H1 (cell line): Measurements from ENCODE around the gene OR8B12. TPM values are rescaled to one million over a fixed set of nuclear protein-coding genes. Genes with fewer than 3 reads are reported as not detected.

Experiments
- CTCF ChIA-PET: fragments of 300-600 bp; sonication (Branson Sonifier 250); formaldehyde crosslinking; loops from one replicate; lab custom pipeline; 2021; ENCODE audit not compliant: partially characterized antibody; lab: Charles Lee
- POLR2A ChIA-PET: fragments of 300-600 bp; sonication (Branson Sonifier 250); formaldehyde crosslinking; loops from one replicate; lab custom pipeline; 2021; ENCODE audit warnings: inconsistent platforms; ENCODE audit not compliant: partially characterized antibody; lab: Charles Lee
- DNase-seq, 2 experiments: peaks; one replicate each; pipeline versions ENCODE4 v3.0.0 to v3.0.0-alpha.2; 2010 to 2022; ENCODE audit warnings: low spot score in 2 of 2, low read depth in 1 of 2, mixed read lengths in 1 of 2
- FAIRE-seq: peaks from 2 replicates; lab custom pipeline; 2011; peaks lifted over from hg19 to GRCh38; lab: Jason Lieb, UNC
- H2AFZ ChIP-seq: 2 replicates; pipeline ENCODE4 v1.8.1; 2012; ENCODE audit warnings: low read length, inconsistent platforms
- H2AK5ac ChIP-seq: 2 replicates; pipeline ENCODE4 v1.6.1; 2013; ENCODE audit warnings: low read depth, low read length
- H2BK120ac ChIP-seq: replicated peaks from 2 replicates; pipeline ENCODE3; 2013; ENCODE audit warnings: low read depth, low read length, inconsistent platforms
- H2BK12ac ChIP-seq: 2 replicates; pipeline ENCODE4 v1.6.1; 2013; ENCODE audit warnings: low read depth, low read length
- H2BK15ac ChIP-seq: 2 replicates; pipeline ENCODE4 v1.6.1; 2013; ENCODE audit warnings: low read length
- H2BK20ac ChIP-seq: 2 replicates; pipeline ENCODE4 v1.6.1; 2013; ENCODE audit warnings: low read length
- H2BK5ac ChIP-seq: 2 replicates; pipeline ENCODE4 v1.6.1; 2013; ENCODE audit warnings: low read depth, low read length
- H3K14ac ChIP-seq: 2 replicates; pipeline ENCODE4 v1.6.1; 2013; ENCODE audit warnings: inconsistent platforms; ENCODE audit not compliant: insufficient read length
- H3K18ac ChIP-seq: 2 replicates; pipeline ENCODE4 v1.6.1; 2013; ENCODE audit warnings: low read length; ENCODE audit errors: extremely low read depth
- H3K23ac ChIP-seq: 2 replicates; pipeline ENCODE4 v1.6.1; 2013; ENCODE audit warnings: inconsistent platforms; ENCODE audit not compliant: insufficient read length
- H3K23me2 ChIP-seq: 2 replicates; pipeline ENCODE4 v1.6.1; 2013; ENCODE audit warnings: low read depth, low read length
- H3K27ac ChIP-seq: 2 replicates; pipeline ENCODE4 v1.6.1; 2011; ENCODE audit warnings: low read depth, low read length, inconsistent platforms
- H3K27me3 ChIP-seq, 4 experiments: replicated peaks in 1 of 4; 1 replicate in 1 of 4; 2 replicates in 3 of 4; pipeline versions ENCODE4 v1.6.1 to v1.8.1; 2011 to 2013; ENCODE audit warnings: low read length in 3 of 4, mild to moderate bottlenecking in 3 of 4, inconsistent platforms in 2 of 4, mixed read lengths in 2 of 4, moderate library complexity in 1 of 4; ENCODE audit not compliant: control insufficient read depth in 3 of 4, insufficient read depth in 3 of 4; ENCODE audit errors: extremely low read depth in 1 of 4
- H3K36me3 ChIP-seq, 4 experiments: 2 replicates each; pipeline versions ENCODE4 v1.6.1 to v1.8.1; 2011 to 2013; ENCODE audit warnings: mild to moderate bottlenecking in 4 of 4, low read length in 3 of 4, moderate library complexity in 2 of 4, control low read depth in 1 of 4, inconsistent platforms in 1 of 4; ENCODE audit not compliant: insufficient read depth in 4 of 4, control insufficient read depth in 2 of 4
- H3K4ac ChIP-seq: replicated peaks from 2 replicates; pipeline ENCODE3; 2013; ENCODE audit warnings: low read length, low read depth, mixed read lengths, inconsistent platforms; ENCODE audit not compliant: insufficient read length
- H3K4me1 ChIP-seq, 4 experiments: replicated peaks in 1 of 4; 1 replicate in 1 of 4; 2 replicates in 3 of 4; pipeline versions ENCODE4 v1.6.1 to v1.8.1; 2011 to 2013; ENCODE audit warnings: low read length in 3 of 4, inconsistent platforms in 2 of 4, mixed read lengths in 1 of 4; ENCODE audit not compliant: insufficient read depth in 4 of 4, control insufficient read depth in 3 of 4
- H3K4me2 ChIP-seq, 2 experiments: 2 replicates each; pipeline versions ENCODE4 v1.6.1 to v1.8.1; 2011 to 2013; ENCODE audit warnings: low read depth in 2 of 2, low read length in 2 of 2, control low read depth in 1 of 2, inconsistent platforms in 1 of 2, mild to moderate bottlenecking in 1 of 2; ENCODE audit not compliant: insufficient read depth in 1 of 2
- H3K4me3 ChIP-seq, 4 experiments: fragments of 200-600, 300-600 bp in 1 of 4; sonication (generic), shearing (Covaris generic), sonication (Bioruptor Twin) in 1 of 4; 2 replicates each; pipeline versions ENCODE4 v1.5.1 to v1.8.1; 2011 to 2016; ENCODE audit warnings: low read length in 4 of 4, low read depth in 3 of 4, control low read depth in 2 of 4, inconsistent platforms in 2 of 4, mild to moderate bottlenecking in 2 of 4, mixed read lengths in 1 of 4, moderate library complexity in 1 of 4; ENCODE audit not compliant: insufficient read depth in 2 of 4; ENCODE audit errors: extremely low read depth in 1 of 4
- H3K56ac ChIP-seq: replicated peaks from 2 replicates; pipeline ENCODE3; 2013; ENCODE audit warnings: low read depth, mild to moderate bottlenecking, mixed read lengths, low read length, inconsistent platforms; ENCODE audit not compliant: insufficient read length
- H3K79me1 ChIP-seq: 2 replicates; pipeline ENCODE4 v1.6.1; 2013; ENCODE audit warnings: low read depth, low read length, control low read depth
- H3K79me2 ChIP-seq, 2 experiments: 2 replicates each; pipeline versions ENCODE4 v1.6.1 to v1.8.1; 2012 to 2013; ENCODE audit warnings: low read length in 2 of 2, mild to moderate bottlenecking in 2 of 2, inconsistent platforms in 1 of 2; ENCODE audit not compliant: insufficient read depth in 2 of 2, control insufficient read depth in 1 of 2
- H3K9ac ChIP-seq, 4 experiments: replicated peaks in 1 of 4; 1 replicate in 1 of 4; 2 replicates in 3 of 4; pipeline versions ENCODE4 v1.6.1 to v1.8.1; 2011 to 2013; ENCODE audit warnings: low read depth in 3 of 4, low read length in 3 of 4, control low read depth in 2 of 4, mild to moderate bottlenecking in 2 of 4, moderate library complexity in 2 of 4, inconsistent platforms in 1 of 4; ENCODE audit errors: extremely low read depth in 1 of 4
- H3K9me3 ChIP-seq, 2 experiments: 2 replicates each; pipeline versions ENCODE4 v1.6.1 to v1.8.1; 2012 to 2013; ENCODE audit warnings: mild to moderate bottlenecking in 2 of 2, moderate library complexity in 2 of 2, control low read depth in 1 of 2, inconsistent platforms in 1 of 2, low read depth in 1 of 2, low read length in 1 of 2, mixed read lengths in 1 of 2; ENCODE audit not compliant: insufficient read depth in 2 of 2
- H4K20me1 ChIP-seq, 2 experiments: replicated peaks in 1 of 2; 2 replicates each; pipeline versions ENCODE3 to v1.8.1; 2011 to 2013; ENCODE audit warnings: inconsistent platforms in 2 of 2, low read length in 2 of 2, mild to moderate bottlenecking in 1 of 2; ENCODE audit not compliant: insufficient read depth in 2 of 2, control insufficient read depth in 1 of 2
- H4K5ac ChIP-seq: 2 replicates; pipeline ENCODE4 v1.6.1; 2013; ENCODE audit warnings: low read length, low read depth, mixed read lengths, inconsistent platforms; ENCODE audit not compliant: insufficient read length
- H4K8ac ChIP-seq: 2 replicates; pipeline ENCODE4 v1.8.0; 2013; ENCODE audit warnings: mild to moderate bottlenecking, moderate library complexity, low read length, inconsistent platforms; ENCODE audit not compliant: insufficient read depth; ENCODE audit errors: extremely low read depth
- H4K91ac ChIP-seq: replicated peaks from 2 replicates; pipeline ENCODE3; 2013; ENCODE audit warnings: low read length, mixed read lengths, inconsistent platforms; ENCODE audit not compliant: insufficient read length
- ATF3 ChIP-seq: IDR thresholded peaks from 2 replicates; pipeline ENCODE4 v1.6.1; 2011; ENCODE audit warnings: low read depth, mild to moderate bottlenecking, low read length; ENCODE audit not compliant: insufficient read depth
- BACH1 ChIP-seq: IDR thresholded peaks from 2 replicates; pipeline ENCODE4 v1.6.1; 2012; ENCODE audit warnings: low read length, improper control_type of control experiment
- BCL11A ChIP-seq, 2 experiments: IDR thresholded peaks; one replicate each; pipeline ENCODE4 v1.6.1; 2011; ENCODE audit warnings: low read depth in 2 of 2, low read length in 2 of 2, mild to moderate bottlenecking in 2 of 2
- CBX5 ChIP-seq: fragments of 300-800, 300-1000 bp; sonication (generic); IDR thresholded peaks from 2 replicates; pipeline ENCODE4 v1.7.1; 2016; ENCODE audit warnings: antibody characterized with exemption, low read length, low read depth
- CHD2 ChIP-seq: IDR thresholded peaks from 2 replicates; pipeline ENCODE4 v1.6.1; 2012; ENCODE audit warnings: low read length, improper control_type of control experiment
- CREB1 ChIP-seq: IDR thresholded peaks from 2 replicates; pipeline ENCODE4 v1.6.1; 2012; ENCODE audit warnings: inconsistent platforms
- FOSL1 ChIP-seq: IDR thresholded peaks from 2 replicates; pipeline ENCODE4 v1.6.1; 2011; ENCODE audit warnings: mild to moderate bottlenecking, low read depth, low read length, moderate library complexity; ENCODE audit not compliant: insufficient read depth
- GTF2F1 ChIP-seq: IDR thresholded peaks from 2 replicates; pipeline ENCODE4 v1.6.1; 2012; ENCODE audit warnings: low read depth, low read length, improper control_type of control experiment, borderline replicate concordance
- JUND ChIP-seq: IDR thresholded peaks from 2 replicates; pipeline ENCODE4 v1.6.1; 2011; ENCODE audit warnings: mild to moderate bottlenecking, improper control_type of control experiment, low read length
- NRF1 ChIP-seq: IDR thresholded peaks from 2 replicates; pipeline ENCODE4 v1.6.1; 2011; ENCODE audit warnings: mild to moderate bottlenecking, low read depth, low read length, improper control_type of control experiment
- RBBP5 ChIP-seq: IDR thresholded peaks from 2 replicates; pipeline ENCODE4 v1.7.1; 2012; ENCODE audit warnings: low read depth, mild to moderate bottlenecking, inconsistent platforms, low read length, moderate library complexity, borderline replicate concordance
- SIN3A ChIP-seq, 2 experiments: IDR thresholded peaks in 1 of 2; conservative IDR thresholded peaks in 1 of 2; 2 replicates each; pipeline ENCODE4 v1.6.1; 2011 to 2012; ENCODE audit warnings: low read length in 2 of 2, improper control_type of control experiment in 1 of 2, low read depth in 1 of 2, mild to moderate bottlenecking in 1 of 2
- SP2 ChIP-seq: IDR thresholded peaks from 2 replicates; pipeline ENCODE4 v1.6.1; 2012; ENCODE audit warnings: mild to moderate bottlenecking, low read length, inconsistent platforms
- WGBS, 2 experiments: shearing (Covaris generic) in 1 of 2; methylation state at CpG; one replicate each; pipeline versions ENCODE4 v1.1.6 to v1.1.7; 2013 to 2015; ENCODE audit warnings: low lambda C conversion rate in 2 of 2, mixed read lengths in 2 of 2, inconsistent platforms in 1 of 2, low coverage in 1 of 2, missing lambda C conversion rate in 1 of 2; ENCODE audit not compliant: insufficient replicate concordance in 2 of 2, insufficient coverage in 1 of 2, insufficient read length in 1 of 2; ENCODE audit errors: extremely low coverage in 1 of 2, missing lambda C conversion rate in 1 of 2; 5-methylcytosine and 5-hydroxymethylcytosine counted together
- polyA plus RNA-seq, 7 experiments: library from polyadenylated mRNA; depleted of rRNA in 3 of 7; stranded (reverse) in 5 of 7; unstranded in 2 of 7; fragments of >200 nt in 5 of 7; fragments of 200-250 nt in 2 of 7; gene quantifications; 1 replicate in 5 of 7; 2 replicates in 1 of 7; 4 replicates in 1 of 7; pipeline versions ENCODE4 v1.2.1 to v1.2.3, GENCODE V29; 2011 to 2013; ENCODE audit warnings: missing spikeins in 2 of 7, mixed read lengths in 2 of 7
- total RNA-seq: library from RNA; stranded (reverse); fragmentation: NEBNext Ultra II Directional; extraction: Animal tissue kit (Norgen Biotek cat#: 25700); gene quantifications from 2 replicates; pipeline ENCODE4 v1.2.1, GENCODE V29; 2021

The OR8B12 gene
- total and polyA plus RNA-seq, 2 of the 8 experiments (the other 6 are each of a cell fraction or from before 2014, with no cell fraction given), result not detected

GRCh38 chr11:124584681-124585372 lies 41.4 kb upstream of the OR8B12 start:
- Histone ChIP-seq H3K4me2 (no peak overlapping the region), H3K79me1 (no peaks in the 10 kb centered on the region), H3K79me2 (no peaks in the 10 kb centered on the region), H3K9ac (no peak overlapping the region), H3K56ac (no peak overlapping the region), H3K4ac (no peak overlapping the region), H2BK12ac (no peak overlapping the region), H4K8ac (no peak overlapping the region), H2BK20ac (no peak overlapping the region), H2BK5ac (no peak overlapping the region), H4K20me1 (no peaks in the 10 kb centered on the region), H3K27me3 (no peaks in the 10 kb centered on the region), H2AK5ac (no peak overlapping the region), H3K14ac (no peak overlapping the region), H3K23me2 (no peaks in the 10 kb centered on the region), H4K5ac (no peak overlapping the region), H3K9me3 (no peaks in the 10 kb centered on the region), H3K36me3 (no peaks in the 10 kb centered on the region), H3K18ac (no peak overlapping the region), H3K23ac (no peak overlapping the region), H3K27ac (no peak overlapping the region), H3K4me3 (no peak overlapping the region), H2BK120ac (no peak overlapping the region), H2BK15ac (no peak overlapping the region), H2AFZ (peak overlapping the region; percentile 68), H3K4me1 (peaks cover 0 to 3% (median 0%) of the 10 kb centered on the region in 4 experiments; a peak in 1 of 7 replicates), H4K91ac (no peak overlapping the region)
- ChIA-PET POLR2A (no interaction called here), CTCF (interaction anchor here (0.7 to 5.3 kb wide), 22 partner anchors 8 to 263 kb away, joined by 3 to 59 read pairs (median 5); partner anchors contain the start of gene OR8A1)
- DNase-seq (no peak), FAIRE-seq (no peak)
- WGBS, 2 experiments, result 72% methylated on average over 4 of the region's 4 CpGs; no CpG with 5 or more reads in 1 of the 2 experiments
- TF ChIP-seq FOSL1, result no peak
- no peak for TF ChIP-seq CHD2
- TF ChIP-seq BCL11A (IDR thresholded peaks at IDR 0.05; ENCODE audit: low read depth in 2 of 2, low read length in 2 of 2), result no peak
- TF ChIP-seq CBX5, result no peak
- no peak for TF ChIP-seq CREB1
- no peak for TF ChIP-seq GTF2F1
- no peak for TF ChIP-seq JUND
- no peak for TF ChIP-seq RBBP5
- TF ChIP-seq ATF3, result no peak
- no peak for TF ChIP-seq NRF1
- TF ChIP-seq SIN3A (conservative IDR thresholded peaks at IDR 0.05 in 1 of 2, IDR thresholded peaks at IDR 0.05 in 1 of 2; ENCODE audit: low read depth in 1 of 2, low read length in 2 of 2), result no peak
- no peak for TF ChIP-seq SP2
- TF ChIP-seq BACH1, result no peak
